Measurements from ENCODE around the gene DALRD3. TPM values are rescaled to one million over a fixed set of nuclear protein-coding genes. Genes with fewer than 3 reads are reported as not detected.
A peak's percentile ranks its signal among the peaks of the same experiment; 100 is the strongest.

DALRD3 gene
- total and polyA plus RNA-seq, 2 experiments from 2014 or later = 54.6 to 78.0 TPM

GRCh38 chr3:49017229-49017970 lies 980 bp downstream of the DALRD3 start:
- no peak for DNase-seq (ENCODE audit: low read depth in 1 of 2, low spot score in 1 of 2)
- Histone ChIP-seq H3K4me3 (peak overlapping the region; percentile 82), H3K27me3 (no peaks in the 10 kb centered on the region), H3K27ac (peak overlapping the region; percentile 44), H3K9me3 (ENCODE audit: low read depth) (no peaks in the 10 kb centered on the region), H3K4me1 (ENCODE audit: low read depth) (peaks cover 10% of the 10 kb centered on the region), H3K36me3 (peaks cover 35% of the 10 kb centered on the region)
- no peak for TF ChIP-seq CTCF (IDR thresholded peaks at IDR 0.05; ENCODE audit: low read depth, low read length)

- H3K9me3 ChIP-seq (ENCODE audit: low read depth) = no peaks in the 10 kb centered on the region
- no peak for TF ChIP-seq CTCF (IDR thresholded peaks at IDR 0.05; ENCODE audit: low read depth, low read length)
- peaks cover 38% of the 10 kb centered on the region for H3K36me3 ChIP-seq
- no peak overlapping the region for H3K27ac ChIP-seq
- peaks cover 10% of the 10 kb centered on the region for H3K4me1 ChIP-seq (ENCODE audit: low read depth)
- H3K4me3 ChIP-seq = no peak overlapping the region
- DNase-seq (ENCODE audit: low read depth in 1 of 2, low spot score in 1 of 2) = no peak
- no peaks in the 10 kb centered on the region for H3K27me3 ChIP-seq
These were observed 1.8 kb downstream of the DALRD3 start for GRCh38 chr3:49016414-49017228.

- peaks cover 38% of the 10 kb centered on the region for H3K36me3 ChIP-seq
These were observed 2.6 kb downstream of the DALRD3 start for GRCh38 chr3:49015765-49016164.

GRCh38 chr3:49015072-49015471 lies 3.3 kb downstream of the DALRD3 start:
- Histone ChIP-seq H3K27me3 (no peaks in the 10 kb centered on the region), H3K4me3 (no peak overlapping the region), H3K36me3 (peaks cover 38% of the 10 kb centered on the region), H3K4me1 (ENCODE audit: low read depth) (peaks cover 8% of the 10 kb centered on the region), H3K9me3 (ENCODE audit: low read depth) (no peaks in the 10 kb centered on the region), H3K27ac (no peak overlapping the region)
- no peak for TF ChIP-seq CTCF (IDR thresholded peaks at IDR 0.05; ENCODE audit: low read depth, low read length)
- no peak for DNase-seq (ENCODE audit: low read depth in 1 of 2, low spot score in 1 of 2)

More at GRCh38 chr3:49015765-49016164, 2.6 kb downstream of the DALRD3 start:
- Histone ChIP-seq H3K27ac (no peak overlapping the region), H3K4me3 (no peak overlapping the region), H3K9me3 (ENCODE audit: low read depth) (no peaks in the 10 kb centered on the region), H3K4me1 (ENCODE audit: low read depth) (peaks cover 10% of the 10 kb centered on the region), H3K27me3 (no peaks in the 10 kb centered on the region)
- DNase-seq (ENCODE audit: low read depth in 1 of 2, low spot score in 1 of 2) = no peak
- TF ChIP-seq CTCF (IDR thresholded peaks at IDR 0.05; ENCODE audit: low read depth, low read length) = no peak

- peak; percentile 42 to 47 for DNase-seq (ENCODE audit: low read depth in 1 of 2, low spot score in 1 of 2)
- no peaks in the 10 kb centered on the region for H3K9me3 ChIP-seq (ENCODE audit: low read depth)
- peaks cover 5% of the 10 kb centered on the region for H3K4me1 ChIP-seq (ENCODE audit: low read depth)
- H3K4me3 ChIP-seq = no peak overlapping the region
- peaks cover 38% of the 10 kb centered on the region for H3K36me3 ChIP-seq
- H3K27ac ChIP-seq = peak overlapping the region; percentile 72
- H3K27me3 ChIP-seq = no peaks in the 10 kb centered on the region
- TF ChIP-seq CTCF (IDR thresholded peaks at IDR 0.05; ENCODE audit: low read depth, low read length) = peak; percentile 62
These were observed 4.4 kb downstream of the DALRD3 start for GRCh38 chr3:49013738-49014660.

All from cardiac muscle cell (in vitro differentiated cells and primary cell).